GM12878 (cell line): ENCODE results near the gene POU2AF2. TPM values are rescaled to one million over a fixed set of nuclear protein-coding genes. Genes with fewer than 3 reads are reported as not detected.

Source experiments
- ATAC-seq: fragments of 200-7000 bp; cut with Tn5 transposase; 3 replicates; pipeline ENCODE4 v1.9.1; 2020; ENCODE audit warnings: mild to moderate bottlenecking, moderate library complexity
- BruUV-seq: library from RNA; stranded (reverse); fragments of 400-500 nt; replicated peaks from 2 replicates; lab custom pipeline; 2021; lab: Mats Ljungman, UMichigan
- CTCF ChIA-PET: fragments of 300-600 bp; sonication (Branson Sonifier 250); formaldehyde crosslinking; extraction: SDS; loops from one replicate; lab custom pipeline; 2021; ENCODE audit warnings: inconsistent platforms; lab: Yijun Ruan, JAX
- POLR2A ChIA-PET: fragments of 350-600 bp; formaldehyde crosslinking; extraction: SDS; loops from one replicate; lab custom pipeline; 2021; ENCODE audit warnings: inconsistent platforms; lab: Charles Lee
- RAD21 ChIA-PET: fragments of 300-600 bp; sonication (Branson Sonifier 250); formaldehyde crosslinking; loops from one replicate; lab custom pipeline; 2023; ENCODE audit warnings: antibody characterized with exemption; ENCODE audit not compliant: unreplicated experiment; lab: Charles Lee
- SMC1A ChIA-PET: fragments of 300-600 bp; sonication (Branson Sonifier 250); formaldehyde crosslinking; loops from one replicate; lab custom pipeline; 2023; ENCODE audit not compliant: unreplicated experiment, uncharacterized antibody; lab: Charles Lee
- DNase-seq: peaks from one replicate; pipeline ENCODE4 v3.0.0-alpha.2; 2011; ENCODE audit warnings: low read depth, low spot score
- FAIRE-seq: peaks from 3 replicates; lab custom pipeline; 2011; peaks lifted over from hg19 to GRCh38; lab: Jason Lieb, UNC
- H2AFZ ChIP-seq: 2 replicates; pipeline ENCODE4 v1.6.0; 2011; ENCODE audit warnings: low read depth, low read length, control low read depth; ENCODE audit not compliant: control insufficient read depth
- H3K27ac ChIP-seq: 2 replicates; pipeline ENCODE4 v1.5.1; 2011; ENCODE audit warnings: control low read depth; ENCODE audit not compliant: control insufficient read depth, insufficient read depth
- H3K27me3 ChIP-seq, 2 experiments: replicated peaks in 1 of 2; 2 replicates each; pipeline versions ENCODE4 v1.6.0 to v1.6.1; 2011; ENCODE audit warnings: low read length in 1 of 2; ENCODE audit not compliant: control insufficient read depth in 2 of 2, insufficient read depth in 2 of 2
- H3K36me3 ChIP-seq, 2 experiments: 2 replicates each; pipeline ENCODE4 v1.5.1; 2011; ENCODE audit warnings: low read length in 1 of 2; ENCODE audit not compliant: control insufficient read depth in 2 of 2, insufficient read depth in 2 of 2
- H3K4me1 ChIP-seq: 2 replicates; pipeline ENCODE4 v1.6.1; 2011; ENCODE audit warnings: mild to moderate bottlenecking, low read length, moderate library complexity, mixed read lengths; ENCODE audit not compliant: control insufficient read depth, insufficient read depth
- H3K4me2 ChIP-seq: 2 replicates; pipeline ENCODE4 v1.6.0; 2011; ENCODE audit warnings: control low read depth; ENCODE audit not compliant: control insufficient read depth, insufficient read depth
- H3K4me3 ChIP-seq: fragments of 200-600 bp; sonication (generic); 2 replicates; pipeline ENCODE4 v1.5.1; 2016
- H3K79me2 ChIP-seq: 2 replicates; pipeline ENCODE4 v1.6.0; 2011; ENCODE audit warnings: low read length; ENCODE audit not compliant: control insufficient read depth, insufficient read depth
- H3K9ac ChIP-seq: 2 replicates; pipeline ENCODE4 v1.8.0; 2011; ENCODE audit warnings: low read length, control low read depth, mixed read lengths; ENCODE audit not compliant: control insufficient read depth, insufficient read depth
- H3K9me3 ChIP-seq: replicated peaks from 3 replicates; pipeline ENCODE4 v1.5.1; 2011; ENCODE audit warnings: mild to moderate bottlenecking, low read length; ENCODE audit not compliant: control insufficient read depth, insufficient read depth
- H4K20me1 ChIP-seq: 2 replicates; pipeline ENCODE4 v1.6.0; 2011; ENCODE audit not compliant: control insufficient read depth, insufficient read depth
- CHD4 ChIP-seq: fragments of 200-600 bp; sonication (generic); IDR thresholded peaks from 2 replicates; pipeline ENCODE4 v1.6.1; 2016; ENCODE audit warnings: mild to moderate bottlenecking
- E4F1 ChIP-seq: fragments of 450-650 bp; IDR thresholded peaks from 2 replicates; pipeline ENCODE4 v1.6.1; 2018; ENCODE audit warnings: borderline replicate concordance, mild to moderate bottlenecking; ENCODE audit not compliant: partially characterized antibody
- EED ChIP-seq: sonication (generic); IDR thresholded peaks from 2 replicates; pipeline ENCODE4 v1.6.1; 2016; ENCODE audit warnings: antibody characterized with exemption, low read depth
- ELK1 ChIP-seq: IDR thresholded peaks from 2 replicates; pipeline ENCODE4 v1.6.1; 2012; ENCODE audit warnings: low read depth, low read length, improper control_type of control experiment
- PAX5 ChIP-seq: IDR thresholded peaks from 2 replicates; pipeline ENCODE4 v1.6.1; 2011; ENCODE audit warnings: low read depth, low read length, borderline replicate concordance
- SPI1 ChIP-seq: IDR thresholded peaks from 2 replicates; pipeline ENCODE4 v1.6.1; 2011; ENCODE audit warnings: low read depth, mild to moderate bottlenecking, low read length, moderate library complexity, borderline replicate concordance; ENCODE audit not compliant: insufficient read depth
- YBX1 ChIP-seq: fragments of 450-650 bp; IDR thresholded peaks from 2 replicates; pipeline ENCODE4 v1.6.1; 2016; ENCODE audit warnings: antibody characterized with exemption
- WGBS: methylation state at CpG from one replicate; pipeline ENCODE4 v1.1.6; 2016; ENCODE audit warnings: low lambda C conversion rate; ENCODE audit not compliant: insufficient replicate concordance, insufficient coverage; ENCODE audit errors: missing lambda C conversion rate; 5-methylcytosine and 5-hydroxymethylcytosine counted together
- in situ Hi-C: fragments of 300-500 bp; cut with MboI; formaldehyde crosslinking; loops from 9 replicates; pipeline ENCODE4 v1.14.3; 2018; ENCODE audit warnings: mixed read lengths
- intact Hi-C: fragments of 100-400 bp; cut with micrococcal nuclease; formaldehyde crosslinking; loops from one replicate; pipeline ENCODE4 v1.14.2; 2022; ENCODE audit not compliant: unreplicated experiment
- polyA plus RNA-seq, 11 experiments: library from polyadenylated mRNA; depleted of rRNA in 4 of 11; unstranded in 6 of 11; stranded (reverse) in 5 of 11; fragments of >200 nt; fragmentation: Nextera tagmentation in 4 of 11; fragmentation: Illumina TruSeq in 1 of 11; extraction: Ambion mirVana in 4 of 11; extraction: Trizol in 1 of 11; gene quantifications; 1 replicate in 1 of 11; 2 replicates in 10 of 11; pipeline versions ENCODE4 v1.2.1 to v1.2.3, GENCODE V29; 2011 to 2016; ENCODE audit warnings: inconsistent platforms in 2 of 11, missing spikeins in 2 of 11, low read depth in 1 of 11
- total RNA-seq, 4 experiments: library from RNA; depleted of rRNA in 3 of 4; stranded (reverse); fragments of >200 nt in 3 of 4; fragmentation: Illumina TruSeq in 1 of 4; extraction: Trizol in 1 of 4; gene quantifications; 2 replicates each; pipeline versions ENCODE4 v1.2.1 to v1.2.3, GENCODE V29; 2013 to 2021
- TF ChIP-seq, protein P1 (sequence below): IDR thresholded peaks from 2 replicates; pipeline ENCODE4 v1.6.1; 2012; ENCODE audit warnings: low read length, inconsistent platforms
- TF ChIP-seq, protein P2 (sequence below): fragments of 150-350 bp; IDR thresholded peaks from 2 replicates; pipeline ENCODE4 v1.6.1; 2016; ENCODE audit warnings: low read depth, low read length

POU2AF2 gene
- total and polyA plus RNA-seq, 10 of the 15 experiments (the other 5 are each of a cell fraction or from before 2014, with no cell fraction given), result not detected

DNA sequence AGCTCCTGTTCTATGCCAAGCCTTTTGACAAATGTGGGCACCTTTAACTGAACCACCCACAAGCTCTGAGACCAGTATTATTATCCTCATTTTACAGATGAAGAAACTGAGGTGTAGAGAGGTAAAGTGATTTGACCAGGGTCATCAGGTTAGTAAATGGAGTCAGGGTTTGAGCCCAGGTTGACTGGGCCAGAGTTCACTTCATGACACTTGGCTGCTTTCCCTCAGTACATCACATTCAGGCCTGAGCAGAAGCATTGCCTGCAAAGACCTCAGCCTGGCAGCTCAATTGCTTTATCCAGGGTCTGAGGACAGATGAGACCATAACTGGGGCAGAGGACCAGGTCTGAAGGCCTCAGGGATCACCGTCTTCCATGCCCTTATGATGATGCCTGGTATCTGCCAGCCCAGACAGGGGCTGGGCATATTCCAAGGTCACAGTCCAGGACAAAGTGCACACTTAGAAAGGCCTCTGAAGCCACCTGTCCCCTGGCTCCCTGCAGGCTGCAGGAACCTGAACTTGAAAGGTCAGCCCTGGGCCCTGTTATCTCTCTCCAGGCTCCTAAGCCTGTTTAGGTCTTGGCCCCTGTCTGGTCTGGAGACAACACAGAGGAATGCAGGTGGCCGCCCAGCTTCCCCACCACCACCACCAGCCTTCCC lies 84.8 kb downstream of the POU2AF2 start:
- ChIA-PET SMC1A (interaction anchor here (1.0 to 1.2 kb wide), 2 partner anchors 15 to 86 kb away, joined by 3 read pairs; no protein-coding TSS in a partner anchor), POLR2A (interaction anchor here (1.6 kb wide), 1 partner anchor 13 kb away, joined by 3 read pairs; no protein-coding TSS in a partner anchor), RAD21 (interaction anchor here (1.0 kb wide), 1 partner anchor 87 kb away, joined by 4 read pairs; no protein-coding TSS in a partner anchor), CTCF (no interaction called here)
- intact Hi-C loops (no loop called here), in situ Hi-C loops (no loop called here)
- Histone ChIP-seq H2AFZ (no peak overlapping the region), H3K36me3 (no peaks in the 10 kb centered on the region), H3K9ac (no peak overlapping the region), H3K4me3 (no peak overlapping the region), H3K4me2 (no peak overlapping the region), H3K79me2 (no peaks in the 10 kb centered on the region), H3K9me3 (no peaks in the 10 kb centered on the region), H3K27me3 (no peaks in the 10 kb centered on the region), H4K20me1 (no peaks in the 10 kb centered on the region), H3K4me1 (peaks cover 3% of the 10 kb centered on the region; the same call in 1 of the 2 replicates), H3K27ac (no peak overlapping the region)
- no peak for ATAC-seq
- no TSS peak for BruUV-seq
- WGBS, result 63% methylated on average over 2 of the region's 2 CpGs
- FAIRE-seq, result peak; percentile 13
- TF ChIP-seq EED (no peak), YBX1 (no peak), ELK1 (no peak), E4F1 (no peak), CHD4 (no peak), PAX5 (no peak), SPI1 (no peak)
- TF ChIP-seq, protein P1, sequence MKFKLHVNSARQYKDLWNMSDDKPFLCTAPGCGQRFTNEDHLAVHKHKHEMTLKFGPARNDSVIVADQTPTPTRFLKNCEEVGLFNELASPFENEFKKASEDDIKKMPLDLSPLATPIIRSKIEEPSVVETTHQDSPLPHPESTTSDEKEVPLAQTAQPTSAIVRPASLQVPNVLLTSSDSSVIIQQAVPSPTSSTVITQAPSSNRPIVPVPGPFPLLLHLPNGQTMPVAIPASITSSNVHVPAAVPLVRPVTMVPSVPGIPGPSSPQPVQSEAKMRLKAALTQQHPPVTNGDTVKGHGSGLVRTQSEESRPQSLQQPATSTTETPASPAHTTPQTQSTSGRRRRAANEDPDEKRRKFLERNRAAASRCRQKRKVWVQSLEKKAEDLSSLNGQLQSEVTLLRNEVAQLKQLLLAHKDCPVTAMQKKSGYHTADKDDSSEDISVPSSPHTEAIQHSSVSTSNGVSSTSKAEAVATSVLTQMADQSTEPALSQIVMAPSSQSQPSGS, result no peak
- TF ChIP-seq, protein P2, sequence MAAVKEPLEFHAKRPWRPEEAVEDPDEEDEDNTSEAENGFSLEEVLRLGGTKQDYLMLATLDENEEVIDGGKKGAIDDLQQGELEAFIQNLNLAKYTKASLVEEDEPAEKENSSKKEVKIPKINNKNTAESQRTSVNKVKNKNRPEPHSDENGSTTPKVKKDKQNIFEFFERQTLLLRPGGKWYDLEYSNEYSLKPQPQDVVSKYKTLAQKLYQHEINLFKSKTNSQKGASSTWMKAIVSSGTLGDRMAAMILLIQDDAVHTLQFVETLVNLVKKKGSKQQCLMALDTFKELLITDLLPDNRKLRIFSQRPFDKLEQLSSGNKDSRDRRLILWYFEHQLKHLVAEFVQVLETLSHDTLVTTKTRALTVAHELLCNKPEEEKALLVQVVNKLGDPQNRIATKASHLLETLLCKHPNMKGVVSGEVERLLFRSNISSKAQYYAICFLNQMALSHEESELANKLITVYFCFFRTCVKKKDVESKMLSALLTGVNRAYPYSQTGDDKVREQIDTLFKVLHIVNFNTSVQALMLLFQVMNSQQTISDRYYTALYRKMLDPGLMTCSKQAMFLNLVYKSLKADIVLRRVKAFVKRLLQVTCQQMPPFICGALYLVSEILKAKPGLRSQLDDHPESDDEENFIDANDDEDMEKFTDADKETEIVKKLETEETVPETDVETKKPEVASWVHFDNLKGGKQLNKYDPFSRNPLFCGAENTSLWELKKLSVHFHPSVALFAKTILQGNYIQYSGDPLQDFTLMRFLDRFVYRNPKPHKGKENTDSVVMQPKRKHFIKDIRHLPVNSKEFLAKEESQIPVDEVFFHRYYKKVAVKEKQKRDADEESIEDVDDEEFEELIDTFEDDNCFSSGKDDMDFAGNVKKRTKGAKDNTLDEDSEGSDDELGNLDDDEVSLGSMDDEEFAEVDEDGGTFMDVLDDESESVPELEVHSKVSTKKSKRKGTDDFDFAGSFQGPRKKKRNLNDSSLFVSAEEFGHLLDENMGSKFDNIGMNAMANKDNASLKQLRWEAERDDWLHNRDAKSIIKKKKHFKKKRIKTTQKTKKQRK, result no peak
- DNase-seq, result no peak
